OCI-M1 (cell line): ENCODE results near the gene DGKQ.
"Not testable (repeated sequence)": the region's sequence is repeated elsewhere in the genome, so short reads cannot be mapped to it uniquely, and the experiment has no call there.

ENCODE experiments used
- DNase-seq: peaks from one replicate; lab custom pipeline; 2025; lab: John Stamatoyannopoulos, UW

Gene DGKQ

DNA sequence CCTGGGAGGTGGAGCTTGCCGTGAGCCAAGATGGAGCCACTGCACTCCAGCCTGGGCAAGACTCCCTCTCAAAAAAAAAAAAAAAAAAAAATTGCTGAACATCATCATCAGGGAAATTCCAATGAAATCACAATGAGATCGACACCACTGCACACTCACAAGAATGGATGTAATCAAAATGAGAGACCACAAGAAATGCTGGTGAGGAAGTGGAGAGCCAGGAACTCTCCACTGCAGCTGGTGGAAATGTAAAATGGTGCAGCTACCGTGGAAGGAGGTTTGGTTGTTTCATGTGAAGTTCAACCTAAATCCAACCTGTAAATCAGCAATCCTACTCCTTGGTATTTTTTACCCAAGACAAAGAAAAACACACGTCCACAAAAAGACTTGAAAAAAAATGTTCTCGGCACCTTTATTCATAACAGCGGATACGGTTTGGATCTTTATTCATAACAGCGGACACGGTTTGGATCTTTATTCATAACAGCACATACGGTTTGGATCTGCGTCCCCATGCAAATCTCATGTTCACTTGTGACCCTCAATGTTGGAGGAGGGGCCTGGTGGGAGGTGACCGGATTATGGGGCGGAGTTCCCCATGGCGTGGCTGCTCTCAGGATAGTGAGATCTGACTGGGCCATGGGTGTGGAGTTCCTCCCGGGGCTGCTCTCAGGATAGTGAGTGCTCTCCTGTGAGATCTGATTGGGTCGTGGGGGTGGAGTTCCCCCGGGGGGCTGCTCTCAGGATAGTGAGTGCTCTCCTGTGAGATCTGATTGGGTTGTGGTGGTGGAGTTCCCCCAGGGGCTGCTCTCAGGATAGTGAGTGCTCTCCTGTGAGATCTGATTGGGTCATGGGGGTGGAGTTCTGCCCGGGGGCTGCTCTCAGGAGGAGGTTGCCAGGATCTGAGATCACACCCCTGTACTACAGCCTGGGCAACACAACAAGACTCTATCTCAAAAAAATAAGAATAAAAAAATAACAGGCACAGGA lies 49.0 kb downstream of the DGKQ start:
- peak; percentile 22 for DNase-seq

DNA sequence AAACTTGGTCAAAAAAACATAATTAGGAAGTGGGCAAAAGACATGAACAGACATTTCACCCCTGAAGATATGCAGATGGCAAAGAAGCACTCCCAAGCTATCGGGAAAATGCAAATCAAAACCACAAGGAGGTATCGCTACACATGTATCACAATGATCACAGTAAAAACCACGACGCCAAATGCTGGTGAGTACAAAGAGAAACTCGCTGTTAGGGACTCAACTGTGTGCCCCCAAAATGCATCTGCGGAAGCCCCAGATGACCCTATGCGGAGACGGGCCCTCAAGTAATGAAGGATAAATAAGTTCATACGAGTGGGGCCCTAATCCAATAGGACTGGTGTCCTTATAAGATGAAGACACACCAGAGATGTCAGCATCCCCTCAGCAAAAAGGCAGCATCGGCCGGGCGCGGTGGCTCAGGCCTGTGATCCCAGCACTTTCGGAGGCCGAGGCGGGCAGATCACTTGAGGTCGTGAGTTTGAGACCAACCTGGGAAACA lies 51.5 kb downstream of the DGKQ start:
- DNase-seq: peak; percentile 23

- not testable (repeated sequence) for DNase-seq
Observed at GRCh38 chr4:919004-919680, 54.2 kb downstream of the DGKQ start.

DNA sequence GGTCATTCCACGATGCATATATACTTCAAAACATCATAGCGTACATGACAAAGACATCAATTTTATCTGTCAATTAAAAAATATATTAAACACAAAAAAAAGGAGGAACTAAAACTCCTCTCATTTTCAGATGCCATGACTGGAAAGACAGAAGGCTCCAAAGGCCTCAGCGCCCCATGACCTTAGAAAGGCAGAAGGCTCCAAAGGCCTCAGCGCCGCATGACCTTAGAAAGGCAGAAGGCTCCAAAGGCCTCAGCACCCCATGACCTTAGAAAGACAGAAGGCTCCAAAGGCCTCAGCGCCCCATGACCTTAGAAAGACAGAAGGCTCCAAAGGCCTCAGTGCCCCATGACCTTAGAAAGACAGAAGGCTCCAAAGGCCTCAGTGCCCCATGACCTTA lies 54.8 kb downstream of the DGKQ start:
- DNase-seq: not testable (repeated sequence)

DNA sequence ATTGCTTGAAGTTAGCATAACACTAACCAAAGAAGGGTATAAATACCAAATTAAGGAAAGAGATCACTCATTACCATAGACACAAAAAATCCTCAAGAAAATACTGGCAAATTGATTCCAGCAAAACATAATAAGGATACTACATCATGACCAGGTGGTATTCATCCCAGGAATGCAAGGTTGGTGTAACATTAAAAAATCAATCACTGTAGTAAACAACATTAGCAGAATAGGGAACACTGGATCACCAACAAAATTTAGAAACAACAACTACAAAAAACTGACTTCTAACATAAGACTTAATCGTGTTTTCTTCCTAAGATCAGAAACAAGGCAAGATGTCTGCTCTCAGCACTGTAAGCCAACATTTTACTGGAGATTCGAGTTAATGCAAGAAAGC lies 55.4 kb downstream of the DGKQ start:
- no peak for DNase-seq

GRCh38 chr4:917466-917865 lies 55.9 kb downstream of the DGKQ start:
- DNase-seq: no peak

- peak; percentile 49 for DNase-seq
Observed at GRCh38 chr4:915595-915994, 57.8 kb downstream of the DGKQ start.

DNA sequence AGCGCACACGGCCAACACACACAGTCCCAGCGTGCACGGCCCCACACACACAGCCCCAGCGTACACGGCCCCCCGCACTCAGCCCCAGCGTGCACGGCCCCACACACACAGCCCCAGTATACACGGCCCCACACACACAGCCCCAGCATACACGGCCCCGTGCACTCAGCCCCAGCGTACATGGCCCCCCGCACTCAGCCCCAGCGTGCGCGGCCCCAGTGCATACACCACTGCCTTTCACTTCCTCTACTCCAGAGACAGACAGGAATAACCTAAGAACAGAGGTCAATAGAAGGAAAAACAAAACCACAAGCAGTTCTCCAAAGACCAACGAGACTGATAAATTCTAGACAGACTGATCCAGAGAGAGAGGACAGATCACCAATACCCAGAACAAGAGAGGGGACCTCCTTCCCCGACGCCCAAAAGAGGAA lies 58.3 kb downstream of the DGKQ start:
- DNase-seq: peak; percentile 42

GRCh38 chr4:914531-914930 lies 58.8 kb downstream of the DGKQ start:
- DNase-seq: no peak

DNA sequence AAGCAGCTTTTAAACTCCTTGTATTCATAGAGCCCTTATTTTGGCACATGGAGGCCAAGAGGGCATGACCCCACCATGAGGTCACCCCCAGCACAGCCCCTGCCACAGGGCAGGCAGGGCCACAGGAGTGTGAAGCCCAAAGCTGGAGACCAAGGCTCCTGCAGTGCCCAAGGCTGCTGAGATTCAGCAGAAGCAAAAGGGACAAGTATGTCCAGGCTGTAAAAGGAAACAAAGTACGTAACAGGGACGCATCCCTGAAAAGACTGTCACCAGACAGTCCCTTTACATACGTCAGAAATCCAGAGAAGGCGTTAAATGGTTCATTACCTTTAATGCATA lies 60.1 kb downstream of the DGKQ start:
- no peak for DNase-seq

DNA sequence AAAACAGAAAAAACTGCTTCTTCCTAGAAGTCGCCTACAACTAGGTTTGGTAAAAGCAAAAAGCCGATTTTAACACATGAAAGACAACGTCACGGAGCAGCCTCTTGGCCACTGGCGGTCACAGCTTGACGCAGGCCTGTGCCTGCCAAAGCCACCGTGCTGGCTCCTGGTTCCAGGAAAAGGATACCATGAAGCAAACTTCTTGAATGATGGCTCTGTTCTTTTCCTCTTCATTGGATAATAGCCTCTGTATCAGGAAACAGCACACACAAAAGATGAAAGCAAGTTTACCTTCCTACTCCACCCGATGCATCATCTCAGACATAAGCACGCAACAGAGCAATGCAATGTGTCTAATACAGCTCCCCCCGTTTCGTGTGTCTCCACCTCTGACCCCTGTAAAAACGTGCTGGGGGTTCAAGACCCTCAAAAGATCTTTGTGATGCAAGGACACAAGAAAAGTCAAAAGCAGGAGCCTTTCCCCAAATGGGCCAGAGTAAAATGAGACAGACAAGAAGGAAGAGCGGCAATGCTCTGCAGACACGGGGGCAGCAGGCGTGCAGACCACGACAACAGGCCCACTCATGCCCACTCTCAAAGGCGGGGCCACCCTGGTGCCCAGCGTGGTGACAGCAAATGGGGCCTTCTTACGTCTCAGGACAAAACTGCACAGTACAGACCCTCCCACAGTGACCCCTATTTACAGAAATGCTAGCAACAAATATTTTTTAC lies 60.7 kb downstream of the DGKQ start:
- no peak for DNase-seq

DNA sequence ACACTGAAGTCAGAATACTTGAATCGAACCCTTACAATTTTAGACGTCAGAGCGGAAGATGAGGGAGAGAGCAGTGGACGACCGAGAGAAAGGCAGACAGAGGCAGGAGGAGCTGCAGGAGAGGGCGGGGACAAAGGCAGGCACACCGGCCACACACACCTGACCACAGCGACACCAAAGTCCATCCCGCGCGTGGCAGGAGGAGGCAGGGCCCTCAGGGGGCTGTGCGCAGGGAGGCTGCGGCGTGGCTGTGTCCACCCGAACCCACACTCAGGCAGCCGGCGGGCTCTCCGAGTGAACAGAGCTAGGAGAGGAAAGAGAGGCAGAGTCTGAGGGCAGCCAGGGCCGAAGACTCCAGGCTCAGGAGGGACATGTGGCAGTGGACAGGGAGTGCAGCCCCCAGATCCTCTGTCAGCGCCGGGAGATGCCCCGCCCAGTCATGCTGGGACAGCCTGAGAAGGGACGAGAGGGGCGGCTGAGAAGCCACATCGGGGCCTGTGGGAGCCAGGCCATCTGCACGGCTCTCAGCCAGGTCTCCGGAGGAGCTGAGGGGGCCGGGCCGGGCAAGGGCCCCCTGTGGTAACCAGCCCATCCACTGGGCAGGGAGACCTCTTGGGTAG lies 61.4 kb downstream of the DGKQ start:
- DNase-seq: no peak

GRCh38 chr4:911221-911751 lies 62.1 kb downstream of the DGKQ start:
- no peak for DNase-seq

GRCh38 chr4:910366-911091 lies 62.8 kb downstream of the DGKQ start:
- DNase-seq: no peak

- DNase-seq: no peak
Observed at GRCh38 chr4:909821-910220, 63.5 kb downstream of the DGKQ start.

GRCh38 chr4:909131-909571 lies 64.2 kb downstream of the DGKQ start:
- DNase-seq: no peak
